Neural cell (in vitro differentiated cells): ENCODE measurements around the gene PLOD3. TPM values are rescaled to one million over a fixed set of nuclear protein-coding genes. Genes with fewer than 3 reads are reported as not detected.

ENCODE experiments used
- H2AFZ ChIP-seq: fragments of 200-600, 300-800 bp; sonication (generic), shearing (Covaris generic); 2 replicates; pipeline ENCODE4 v1.6.0; 2014; ENCODE audit warnings: low read depth, mild to moderate bottlenecking, antibody characterized with exemption, low read length, moderate library complexity
- H3F3A ChIP-seq: fragments of 200-600 bp; shearing (Covaris generic); 2 replicates; pipeline ENCODE4 v1.6.1; 2016; ENCODE audit warnings: mild to moderate bottlenecking, moderate library complexity, mixed read lengths, antibody characterized with exemption, low read length; ENCODE audit not compliant: insufficient read depth, poor library complexity, severe bottlenecking
- H3K27ac ChIP-seq: fragments of 200-600, 300-800 bp; sonication (generic), shearing (Covaris generic); 2 replicates; pipeline ENCODE4 v1.5.1; 2014; ENCODE audit warnings: mild to moderate bottlenecking, low read length, moderate library complexity
- H3K27me3 ChIP-seq: fragments of 300-800, 200-600 bp; sonication (generic), shearing (Covaris generic); 2 replicates; pipeline ENCODE4 v1.6.0; 2014; ENCODE audit warnings: mild to moderate bottlenecking, low read depth, low read length, moderate library complexity; ENCODE audit not compliant: insufficient read depth
- H3K36me3 ChIP-seq: fragments of 300-800, 200-600 bp; sonication (generic), shearing (Covaris generic); 2 replicates; pipeline ENCODE4 v1.5.1; 2014; ENCODE audit warnings: mild to moderate bottlenecking, antibody characterized with exemption, low read length, moderate library complexity; ENCODE audit not compliant: insufficient read depth
- H3K4me2 ChIP-seq: fragments of 300-800, 200-600 bp; sonication (generic), shearing (Covaris generic); 2 replicates; pipeline ENCODE4 v1.6.0; 2014; ENCODE audit warnings: mild to moderate bottlenecking, low read length
- H3K4me3 ChIP-seq: fragments of 300-800, 200-600 bp; sonication (generic), shearing (Covaris generic); 2 replicates; pipeline ENCODE4 v1.5.1; 2014; ENCODE audit warnings: mild to moderate bottlenecking, low read length, moderate library complexity
- H3K79me2 ChIP-seq: fragments of 200-600 bp; shearing (Covaris generic); replicated peaks from 2 replicates; pipeline ENCODE4 v1.6.0; 2014; ENCODE audit warnings: mild to moderate bottlenecking, low read length, moderate library complexity; ENCODE audit not compliant: insufficient read depth
- H3K9ac ChIP-seq: fragments of 300-800, 200-600 bp; sonication (generic), shearing (Covaris generic); 2 replicates; pipeline ENCODE4 v1.6.1; 2016; ENCODE audit warnings: mild to moderate bottlenecking, low read length, mixed read lengths
- H3K9me2 ChIP-seq: fragments of 200-600 bp; shearing (Covaris generic); 2 replicates; pipeline ENCODE4 v1.6.1; 2016; ENCODE audit warnings: mild to moderate bottlenecking, low read length, mixed read lengths; ENCODE audit not compliant: insufficient read depth
- H3K9me3 ChIP-seq: fragments of 200-600, 300-800 bp; sonication (generic), shearing (Covaris generic); 2 replicates; pipeline ENCODE4 v1.6.1; 2016; ENCODE audit warnings: mild to moderate bottlenecking, mixed run types, low read length, moderate library complexity, mixed read lengths
- H4K20me1 ChIP-seq: fragments of 200-600 bp; shearing (Covaris generic); 2 replicates; pipeline ENCODE4 v1.6.1; 2016; ENCODE audit warnings: mild to moderate bottlenecking, mixed run types; ENCODE audit not compliant: insufficient read depth
- EP300 ChIP-seq: fragments of 450-650 bp; conservative IDR thresholded peaks from 2 replicates; pipeline ENCODE4 v1.6.1; 2014; ENCODE audit warnings: antibody characterized with exemption, mild to moderate bottlenecking, moderate library complexity; ENCODE audit not compliant: poor library complexity, severe bottlenecking
- EZH2 ChIP-seq: fragments of 200-600, 300-800 bp; shearing (Covaris generic), sonication (generic); IDR thresholded peaks from 2 replicates; pipeline ENCODE4 v1.6.1; 2014; ENCODE audit warnings: antibody characterized with exemption, low read length, borderline replicate concordance, mild to moderate bottlenecking; ENCODE audit not compliant: insufficient read depth, poor library complexity, severe bottlenecking
- MXI1 ChIP-seq: fragments of 450-650 bp; conservative IDR thresholded peaks from 2 replicates; pipeline ENCODE4 v1.6.1; 2014; ENCODE audit warnings: antibody characterized with exemption, mild to moderate bottlenecking; ENCODE audit not compliant: poor library complexity, severe bottlenecking
- POLR2AphosphoS5 ChIP-seq: IDR thresholded peaks from 2 replicates; pipeline ENCODE4 v1.6.1; 2012
- RAD21 ChIP-seq: fragments of 450-650 bp; conservative IDR thresholded peaks from 2 replicates; pipeline ENCODE4 v1.6.1; 2014; ENCODE audit warnings: antibody characterized with exemption, mild to moderate bottlenecking, moderate library complexity
- SMC3 ChIP-seq: fragments of 450-650 bp; conservative IDR thresholded peaks from 2 replicates; pipeline ENCODE4 v1.6.1; 2014; ENCODE audit warnings: antibody characterized with exemption, mild to moderate bottlenecking, moderate library complexity; ENCODE audit not compliant: poor library complexity
- TAF1 ChIP-seq: IDR thresholded peaks from 2 replicates; pipeline ENCODE4 v1.6.1; 2012; ENCODE audit warnings: low read depth
- polyA plus RNA-seq: library from polyadenylated mRNA; depleted of rRNA; stranded (reverse); fragments of >200 nt; gene quantifications from 2 replicates; pipeline ENCODE4 v1.2.3, GENCODE V29; 2014
- TF ChIP-seq, protein P1 (sequence below): IDR thresholded peaks from 2 replicates; pipeline ENCODE4 v1.6.1; 2012; ENCODE audit warnings: borderline replicate concordance
- TF ChIP-seq, protein P2 (sequence below): fragments of 450-650 bp; IDR thresholded peaks from 2 replicates; pipeline ENCODE4 v1.5.1; 2014; ENCODE audit warnings: antibody characterized with exemption, mild to moderate bottlenecking, moderate library complexity; ENCODE audit not compliant: poor library complexity, severe bottlenecking

Gene PLOD3
- polyA plus RNA-seq, 1 donor from 2014 or later = 19.2 TPM

GRCh38 chr7:101238226-101239182 is 21.1 kb upstream of the PLOD3 start:
- no peaks in the 10 kb centered on the region for H3F3A ChIP-seq
- no peaks in the 10 kb centered on the region for H4K20me1 ChIP-seq
- H2AFZ ChIP-seq = no peak overlapping the region
- no peak overlapping the region for H3K9ac ChIP-seq
- no peaks in the 10 kb centered on the region for H3K9me3 ChIP-seq
- H3K27ac ChIP-seq = no peak overlapping the region
- peaks cover 9% of the 10 kb centered on the region for H3K79me2 ChIP-seq
- H3K36me3 ChIP-seq = no peaks in the 10 kb centered on the region
- no peaks in the 10 kb centered on the region for H3K27me3 ChIP-seq
- H3K4me3 ChIP-seq = no peak overlapping the region
- H3K9me2 ChIP-seq = no peaks in the 10 kb centered on the region
- H3K4me2 ChIP-seq = no peak overlapping the region
- no peak for TF ChIP-seq MXI1
- no peak for TF ChIP-seq TAF1
- no peak for TF ChIP-seq SMC3
- no peak for TF ChIP-seq EP300
- no peak for TF ChIP-seq POLR2AphosphoS5
- TF ChIP-seq, protein P1, sequence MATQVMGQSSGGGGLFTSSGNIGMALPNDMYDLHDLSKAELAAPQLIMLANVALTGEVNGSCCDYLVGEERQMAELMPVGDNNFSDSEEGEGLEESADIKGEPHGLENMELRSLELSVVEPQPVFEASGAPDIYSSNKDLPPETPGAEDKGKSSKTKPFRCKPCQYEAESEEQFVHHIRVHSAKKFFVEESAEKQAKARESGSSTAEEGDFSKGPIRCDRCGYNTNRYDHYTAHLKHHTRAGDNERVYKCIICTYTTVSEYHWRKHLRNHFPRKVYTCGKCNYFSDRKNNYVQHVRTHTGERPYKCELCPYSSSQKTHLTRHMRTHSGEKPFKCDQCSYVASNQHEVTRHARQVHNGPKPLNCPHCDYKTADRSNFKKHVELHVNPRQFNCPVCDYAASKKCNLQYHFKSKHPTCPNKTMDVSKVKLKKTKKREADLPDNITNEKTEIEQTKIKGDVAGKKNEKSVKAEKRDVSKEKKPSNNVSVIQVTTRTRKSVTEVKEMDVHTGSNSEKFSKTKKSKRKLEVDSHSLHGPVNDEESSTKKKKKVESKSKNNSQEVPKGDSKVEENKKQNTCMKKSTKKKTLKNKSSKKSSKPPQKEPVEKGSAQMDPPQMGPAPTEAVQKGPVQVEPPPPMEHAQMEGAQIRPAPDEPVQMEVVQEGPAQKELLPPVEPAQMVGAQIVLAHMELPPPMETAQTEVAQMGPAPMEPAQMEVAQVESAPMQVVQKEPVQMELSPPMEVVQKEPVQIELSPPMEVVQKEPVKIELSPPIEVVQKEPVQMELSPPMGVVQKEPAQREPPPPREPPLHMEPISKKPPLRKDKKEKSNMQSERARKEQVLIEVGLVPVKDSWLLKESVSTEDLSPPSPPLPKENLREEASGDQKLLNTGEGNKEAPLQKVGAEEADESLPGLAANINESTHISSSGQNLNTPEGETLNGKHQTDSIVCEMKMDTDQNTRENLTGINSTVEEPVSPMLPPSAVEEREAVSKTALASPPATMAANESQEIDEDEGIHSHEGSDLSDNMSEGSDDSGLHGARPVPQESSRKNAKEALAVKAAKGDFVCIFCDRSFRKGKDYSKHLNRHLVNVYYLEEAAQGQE = no peak

DNA sequence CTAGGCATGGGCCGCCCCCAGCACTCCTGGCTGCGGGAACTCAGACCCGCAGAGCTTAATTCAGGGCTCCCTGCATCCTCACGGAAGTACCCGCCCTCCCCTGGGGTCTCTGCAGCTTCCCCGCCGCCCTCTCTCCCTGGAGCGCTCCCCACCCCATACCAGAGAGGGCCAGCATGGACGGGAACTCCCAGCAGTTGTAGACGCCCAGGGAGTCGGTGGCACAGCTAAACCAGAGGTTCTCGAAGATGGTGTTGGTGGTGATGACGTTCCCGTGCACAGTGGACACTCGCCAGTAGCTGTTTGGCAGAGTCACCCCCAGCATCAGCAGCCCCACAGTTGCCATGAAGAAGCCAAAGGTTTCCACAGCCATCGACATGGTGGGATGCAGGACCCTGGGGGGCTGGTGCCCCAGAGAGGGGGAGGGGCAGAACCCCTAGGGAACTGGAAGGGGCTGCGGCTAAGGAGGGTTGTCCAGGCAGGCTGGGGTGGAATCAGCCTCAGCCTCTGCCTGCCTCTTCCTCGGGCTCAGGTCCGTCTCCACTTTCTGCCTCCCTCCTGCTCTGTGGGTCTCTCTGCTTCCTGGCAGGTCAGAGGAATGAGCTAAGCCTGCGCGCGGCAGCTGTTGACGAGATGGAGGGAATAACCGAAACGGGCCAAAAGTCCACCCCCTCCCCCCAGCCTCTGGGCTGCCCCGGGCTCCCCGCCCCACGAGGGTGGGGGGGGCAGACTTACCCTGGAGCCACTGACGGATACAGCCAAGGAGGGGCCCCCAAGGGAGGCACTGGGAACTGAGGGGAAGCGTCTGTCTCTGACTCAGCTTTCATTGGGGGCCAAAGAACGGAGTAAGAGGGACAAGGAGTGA is 20.1 kb upstream of the PLOD3 start, which contains the start of gene CLDN15:
Gene CLDN15, minus strand, starts transcription at position 597 of the 862 bp plus-strand sequence. Its CDS starts 221 bp downstream, at position 376.
- no peaks in the 10 kb centered on the region for H3K36me3 ChIP-seq
- no peak within 1 kb of the TSS for H3K4me2 ChIP-seq
- H3K4me3 ChIP-seq = no peak within 1 kb of the TSS
- no peaks in the 10 kb centered on the region for H3K9me3 ChIP-seq
- H3F3A ChIP-seq = no peaks in the 10 kb centered on the region
- H3K9me2 ChIP-seq = no peaks in the 10 kb centered on the region
- H3K9ac ChIP-seq = no peak within 1 kb of the TSS
- H4K20me1 ChIP-seq = no peaks in the 10 kb centered on the region
- H3K79me2 ChIP-seq = no peaks in the 10 kb centered on the region
- no peak within 1 kb of the TSS for H2AFZ ChIP-seq
- no peak within 1 kb of the TSS for H3K27ac ChIP-seq
- TF ChIP-seq, protein P2, sequence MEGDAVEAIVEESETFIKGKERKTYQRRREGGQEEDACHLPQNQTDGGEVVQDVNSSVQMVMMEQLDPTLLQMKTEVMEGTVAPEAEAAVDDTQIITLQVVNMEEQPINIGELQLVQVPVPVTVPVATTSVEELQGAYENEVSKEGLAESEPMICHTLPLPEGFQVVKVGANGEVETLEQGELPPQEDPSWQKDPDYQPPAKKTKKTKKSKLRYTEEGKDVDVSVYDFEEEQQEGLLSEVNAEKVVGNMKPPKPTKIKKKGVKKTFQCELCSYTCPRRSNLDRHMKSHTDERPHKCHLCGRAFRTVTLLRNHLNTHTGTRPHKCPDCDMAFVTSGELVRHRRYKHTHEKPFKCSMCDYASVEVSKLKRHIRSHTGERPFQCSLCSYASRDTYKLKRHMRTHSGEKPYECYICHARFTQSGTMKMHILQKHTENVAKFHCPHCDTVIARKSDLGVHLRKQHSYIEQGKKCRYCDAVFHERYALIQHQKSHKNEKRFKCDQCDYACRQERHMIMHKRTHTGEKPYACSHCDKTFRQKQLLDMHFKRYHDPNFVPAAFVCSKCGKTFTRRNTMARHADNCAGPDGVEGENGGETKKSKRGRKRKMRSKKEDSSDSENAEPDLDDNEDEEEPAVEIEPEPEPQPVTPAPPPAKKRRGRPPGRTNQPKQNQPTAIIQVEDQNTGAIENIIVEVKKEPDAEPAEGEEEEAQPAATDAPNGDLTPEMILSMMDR = no peak
- no peak for TF ChIP-seq MXI1
- TF ChIP-seq RAD21 = no peak
- no peak for TF ChIP-seq POLR2AphosphoS5
- no peak for TF ChIP-seq SMC3
- TF ChIP-seq TAF1 = no peak
- no peak for TF ChIP-seq EP300
- no peak for TF ChIP-seq EZH2
- TF ChIP-seq, protein P1 = no peak
- no peaks in the 10 kb centered on the region for H3K27me3 ChIP-seq
